Measurements from ENCODE around the gene TOLLIP.
"Not testable (repeated sequence)": the region's sequence is repeated elsewhere in the genome, so short reads cannot be mapped to it uniquely, and the experiment has no call there.

TOLLIP gene

DNA sequence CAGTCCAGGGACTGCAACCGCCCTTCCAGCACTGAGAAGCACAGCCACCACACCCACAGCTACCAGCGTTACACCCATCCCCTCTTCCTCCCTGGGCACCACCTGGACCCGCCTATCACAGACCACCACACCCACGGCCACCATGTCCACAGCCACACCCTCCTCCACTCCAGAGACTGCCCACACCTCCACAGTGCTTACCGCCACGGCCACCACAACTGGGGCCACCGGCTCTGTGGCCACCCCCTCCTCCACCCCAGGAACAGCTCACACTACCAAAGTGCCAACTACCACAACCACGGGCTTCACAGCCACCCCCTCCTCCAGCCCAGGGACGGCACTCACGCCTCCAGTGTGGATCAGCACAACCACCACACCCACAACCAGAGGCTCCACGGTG lies 66.7 kb downstream of the TOLLIP start:
- DNase-seq, result not testable (repeated sequence)

DNA sequence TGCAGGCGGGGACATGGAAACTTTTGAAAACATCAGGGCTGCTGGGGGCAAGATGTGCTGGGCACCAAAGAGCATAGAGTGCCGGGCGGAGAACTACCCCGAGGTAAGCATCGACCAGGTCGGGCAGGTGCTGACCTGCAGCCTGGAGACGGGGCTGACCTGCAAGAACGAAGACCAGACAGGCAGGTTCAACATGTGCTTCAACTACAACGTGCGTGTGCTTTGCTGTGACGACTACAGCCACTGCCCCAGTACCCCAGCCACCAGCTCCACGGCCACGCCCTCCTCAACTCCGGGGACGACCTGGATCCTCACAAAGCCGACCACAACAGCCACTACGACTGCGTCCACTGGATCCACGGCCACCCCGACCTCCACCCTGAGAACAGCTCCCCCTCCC lies 67.1 kb downstream of the TOLLIP start:
- no peak for DNase-seq

DNA sequence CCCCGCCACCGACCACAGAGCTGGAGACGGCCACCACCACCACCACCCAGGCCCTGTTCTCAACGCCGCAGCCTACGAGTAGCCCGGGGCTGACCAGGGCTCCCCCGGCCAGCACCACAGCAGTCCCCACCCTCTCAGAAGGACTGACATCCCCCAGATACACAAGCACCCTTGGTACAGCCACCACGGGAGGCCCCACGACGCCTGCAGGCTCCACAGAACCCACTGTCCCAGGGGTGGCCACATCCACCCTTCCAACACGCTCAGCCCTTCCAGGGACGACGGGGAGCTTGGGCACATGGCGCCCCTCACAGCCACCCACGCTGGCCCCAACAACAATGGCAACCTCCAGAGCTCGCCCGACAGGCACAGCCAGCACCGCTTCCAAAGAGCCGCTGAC lies 67.7 kb downstream of the TOLLIP start:
- no peak for DNase-seq

DNA sequence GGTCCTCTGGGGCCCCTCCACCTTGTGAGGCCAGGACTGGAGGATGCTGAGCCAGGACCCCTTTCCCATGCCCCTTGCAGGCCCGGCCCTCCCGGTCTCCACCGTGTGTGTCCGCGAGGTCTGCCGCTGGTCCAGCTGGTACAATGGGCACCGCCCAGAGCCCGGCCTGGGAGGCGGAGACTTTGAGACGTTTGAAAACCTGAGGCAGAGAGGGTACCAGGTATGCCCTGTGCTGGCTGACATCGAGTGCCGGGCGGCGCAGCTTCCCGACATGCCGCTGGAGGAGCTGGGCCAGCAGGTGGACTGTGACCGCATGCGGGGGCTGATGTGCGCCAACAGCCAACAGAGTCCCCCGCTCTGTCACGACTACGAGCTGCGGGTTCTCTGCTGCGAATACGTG lies 68.7 kb downstream of the TOLLIP start:
- no peak for DNase-seq

DNA sequence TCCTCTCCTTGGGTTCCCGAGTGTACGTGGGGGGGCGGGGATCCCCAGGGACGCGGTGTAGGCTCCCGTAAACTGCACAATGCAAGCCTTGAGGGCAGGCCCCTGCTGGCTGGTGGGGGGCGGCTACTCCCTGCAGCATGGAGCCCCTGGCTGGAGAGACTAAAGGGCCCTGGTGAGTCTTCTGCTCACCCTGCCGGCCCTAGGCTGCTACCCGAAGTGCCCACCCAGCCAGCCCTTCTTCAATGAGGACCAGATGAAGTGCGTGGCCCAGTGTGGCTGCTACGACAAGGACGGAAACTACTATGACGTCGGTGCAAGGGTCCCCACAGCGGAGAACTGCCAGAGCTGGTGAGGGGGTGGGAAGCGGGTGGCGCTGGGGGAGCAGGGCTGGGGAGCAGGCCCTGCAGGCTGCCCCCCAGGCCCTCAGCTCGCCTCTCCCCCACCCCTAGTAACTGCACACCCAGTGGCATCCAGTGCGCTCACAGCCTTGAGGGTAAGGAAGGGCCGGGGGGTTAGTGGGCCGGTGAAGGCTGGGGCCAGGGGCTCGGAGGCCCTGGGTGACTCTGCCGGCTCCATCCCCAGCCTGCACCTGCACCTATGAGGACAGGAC lies 69.7 kb downstream of the TOLLIP start:
- DNase-seq, result no peak

GRCh38 chr11:1238767-1239595 lies 70.5 kb downstream of the TOLLIP start:
- DNase-seq, result no peak

DNA sequence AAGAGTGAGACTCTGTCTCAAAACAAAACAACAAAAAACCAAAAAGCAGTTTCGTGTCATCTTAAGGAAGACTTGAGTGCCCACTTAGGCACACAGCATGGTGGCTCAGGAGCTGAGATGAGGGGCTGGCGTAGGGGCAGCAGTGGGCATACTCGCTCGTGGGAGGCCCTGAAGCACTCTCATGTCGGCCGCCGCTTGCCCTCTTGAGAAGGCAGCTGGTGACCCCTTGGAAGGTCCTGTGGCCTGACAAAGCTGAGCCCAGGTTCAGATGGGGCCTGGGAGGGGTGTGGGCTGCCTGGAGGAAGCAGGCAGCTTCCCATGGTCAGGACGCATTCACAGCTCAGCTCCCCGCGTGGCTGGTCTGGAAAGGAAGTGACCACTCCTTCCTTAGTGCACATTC lies 71.6 kb downstream of the TOLLIP start:
- no peak for DNase-seq

DNA sequence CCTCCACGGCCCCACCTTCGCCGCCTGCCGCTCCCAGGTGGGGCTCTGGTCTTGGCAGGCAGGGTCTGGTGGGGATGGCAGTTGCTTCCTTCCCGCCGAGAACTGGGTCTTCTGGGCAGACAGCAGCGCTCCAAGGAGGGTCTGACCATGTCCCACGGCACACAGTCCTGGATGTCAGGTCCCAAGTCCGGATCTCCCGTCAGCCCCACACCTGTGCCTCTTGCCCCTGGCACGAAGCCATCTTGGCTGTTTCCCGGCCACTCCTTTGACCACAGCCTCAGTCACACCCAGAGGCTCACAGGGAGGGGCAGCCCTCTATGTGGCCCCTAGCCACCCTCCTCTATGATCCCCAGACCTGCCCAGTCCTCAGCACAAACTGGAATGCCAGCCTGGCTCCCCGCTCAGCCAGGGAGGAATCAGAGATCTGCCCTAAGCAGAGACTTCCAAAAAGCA lies 72.3 kb downstream of the TOLLIP start:
- DNase-seq, result no peak

DNA sequence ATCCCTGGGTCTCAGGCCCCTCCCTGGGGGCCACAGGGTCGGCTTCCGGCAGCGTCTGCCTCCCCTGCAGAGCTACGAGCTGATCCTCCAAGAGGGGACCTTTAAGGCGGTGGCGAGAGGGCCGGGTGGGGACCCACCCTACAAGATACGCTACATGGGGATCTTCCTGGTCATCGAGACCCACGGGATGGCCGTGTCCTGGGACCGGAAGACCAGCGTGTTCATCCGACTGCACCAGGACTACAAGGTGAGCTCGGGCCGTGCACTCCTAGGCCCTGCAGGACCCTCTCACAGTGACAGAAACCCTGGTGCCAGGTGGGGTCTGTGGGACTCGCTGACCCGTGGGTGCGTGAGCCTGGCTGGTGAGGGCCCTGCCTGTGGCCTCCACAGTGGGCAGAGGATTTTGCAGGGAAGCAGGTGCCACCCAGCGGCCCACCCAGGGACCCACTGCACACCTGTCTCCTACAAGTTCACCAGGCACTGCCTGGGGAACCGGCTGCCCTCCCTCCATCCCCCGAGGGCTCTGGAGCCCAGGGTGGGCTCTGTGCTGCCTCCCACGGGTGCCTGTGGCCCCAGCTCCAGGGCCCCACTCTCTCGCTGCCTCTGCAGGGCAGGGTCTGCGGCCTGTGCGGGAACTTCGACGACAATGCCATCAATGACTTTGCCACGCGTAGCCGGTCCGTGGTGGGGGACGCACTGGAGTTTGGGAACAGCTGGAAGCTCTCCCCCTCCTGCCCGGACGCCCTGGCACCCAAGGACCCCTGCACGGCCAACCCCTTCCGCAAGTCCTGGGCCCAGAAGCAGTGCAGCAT lies 72.9 kb downstream of the TOLLIP start:
- DNase-seq, result no peak

- no peak for DNase-seq
Observed at GRCh38 chr11:1235901-1236315, 73.5 kb downstream of the TOLLIP start.

DNA sequence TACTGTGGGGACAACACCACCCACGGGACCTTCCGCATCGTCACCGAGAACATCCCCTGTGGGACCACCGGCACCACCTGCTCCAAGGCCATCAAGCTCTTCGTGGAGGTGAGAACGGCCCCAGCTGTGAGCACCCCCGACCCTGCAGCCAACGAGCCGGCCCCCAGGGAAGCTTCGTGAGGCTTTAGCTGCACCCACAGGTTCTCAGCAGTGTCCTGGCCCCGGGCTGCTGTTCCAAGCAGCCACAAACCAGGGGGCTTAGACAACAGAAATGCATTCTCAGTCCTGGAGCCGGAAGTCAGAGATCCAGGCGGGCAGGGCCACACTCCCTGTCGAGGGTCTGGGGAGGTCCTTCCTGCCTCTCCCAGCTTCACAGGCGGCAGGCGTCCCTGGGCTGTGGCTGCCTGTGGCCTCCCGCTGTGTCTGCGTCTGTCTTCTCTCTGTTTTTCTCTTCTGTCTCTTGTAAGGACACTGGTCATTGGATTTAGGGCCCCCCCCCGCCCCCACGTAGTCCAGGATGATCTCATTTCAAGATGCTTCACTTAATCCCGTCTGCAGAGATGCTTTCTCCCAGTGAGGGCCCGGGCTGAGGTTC lies 74.0 kb downstream of the TOLLIP start:
- no peak for DNase-seq

DNA sequence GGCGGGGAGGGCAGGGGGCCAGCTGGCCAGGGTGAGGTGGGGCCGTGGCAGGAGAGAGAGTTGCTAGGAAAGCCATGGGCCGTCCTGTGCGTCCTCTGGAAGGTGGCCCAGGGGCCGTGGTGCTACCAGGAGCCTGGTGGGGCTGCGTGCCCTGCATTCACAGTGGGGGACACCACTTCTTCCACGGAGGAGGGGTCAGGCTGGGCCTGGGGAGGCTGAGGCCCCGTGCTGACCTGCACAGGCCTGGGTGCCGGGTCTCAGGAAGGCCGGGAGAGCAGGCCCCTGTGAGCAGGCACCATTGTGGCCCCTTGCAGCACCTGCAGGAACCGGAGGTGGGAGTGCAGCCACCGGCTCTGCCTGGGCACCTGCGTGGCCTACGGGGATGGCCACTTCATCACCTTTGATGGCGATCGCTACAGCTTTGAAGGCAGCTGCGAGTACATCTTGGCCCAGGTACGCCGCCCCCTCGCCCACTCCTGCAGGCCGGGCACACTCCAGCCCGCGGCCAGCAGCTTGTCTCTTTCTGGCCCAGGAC lies 74.6 kb downstream of the TOLLIP start:
- no peak for DNase-seq

GRCh38 chr11:1234054-1234720 lies 75.2 kb downstream of the TOLLIP start:
- DNase-seq, result no peak

GRCh38 chr11:1233351-1234053 lies 75.9 kb downstream of the TOLLIP start:
- DNase-seq, result no peak

DNA sequence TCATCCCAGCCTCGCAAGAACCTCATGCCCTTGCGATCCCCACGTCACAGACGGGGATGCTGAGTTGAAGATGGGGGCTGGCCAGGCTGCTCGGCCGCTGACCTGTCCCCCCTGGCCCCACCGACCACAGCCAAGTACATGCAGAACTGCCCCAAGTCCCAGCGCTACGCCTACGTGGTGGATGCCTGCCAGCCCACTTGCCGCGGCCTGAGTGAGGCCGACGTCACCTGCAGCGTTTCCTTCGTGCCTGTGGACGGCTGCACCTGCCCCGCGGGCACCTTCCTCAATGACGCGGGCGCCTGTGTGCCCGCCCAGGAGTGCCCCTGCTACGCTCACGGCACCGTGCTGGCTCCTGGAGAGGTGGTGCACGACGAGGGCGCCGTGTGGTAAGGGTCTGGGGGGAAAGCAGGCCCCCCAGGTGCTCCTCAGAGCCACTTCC lies 76.5 kb downstream of the TOLLIP start:
- DNase-seq, result no peak

DNA sequence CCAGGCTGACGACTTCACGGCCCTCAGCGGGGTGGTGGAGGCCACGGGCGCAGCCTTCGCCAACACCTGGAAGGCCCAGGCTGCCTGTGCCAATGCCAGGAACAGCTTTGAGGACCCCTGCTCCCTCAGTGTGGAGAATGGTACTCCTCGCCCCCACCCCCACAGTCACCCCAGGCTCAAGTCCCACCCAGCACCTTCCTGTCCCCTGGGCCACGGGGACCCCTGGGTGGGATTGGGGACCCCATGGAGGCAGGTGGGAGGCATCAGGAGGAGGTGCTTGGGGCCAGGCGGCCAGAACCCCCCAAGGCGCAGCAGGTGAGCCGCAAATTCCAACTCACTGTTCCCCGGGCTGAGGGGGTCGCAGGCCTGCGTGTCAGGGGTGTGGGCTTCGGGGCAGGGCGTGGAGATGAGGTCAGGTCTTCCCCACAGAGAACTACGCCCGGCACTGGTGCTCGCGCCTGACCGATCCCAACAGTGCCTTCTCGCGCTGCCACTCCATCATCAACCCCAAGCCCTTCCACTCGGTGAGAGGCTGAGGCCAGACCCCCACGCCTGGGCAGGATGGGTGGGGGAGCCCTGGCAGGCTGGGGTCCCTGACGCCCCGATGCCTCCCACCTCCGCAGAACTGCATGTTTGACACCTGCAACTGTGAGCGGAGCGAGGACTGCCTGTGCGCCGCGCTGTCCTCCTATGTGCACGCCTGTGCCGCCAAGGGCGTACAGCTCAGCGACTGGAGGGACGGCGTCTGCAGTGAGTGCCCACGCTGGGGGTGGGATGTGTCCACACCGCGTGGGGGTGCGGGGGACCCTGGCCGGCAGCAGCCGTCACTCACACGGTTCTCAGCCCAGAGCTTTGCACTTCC lies 77.2 kb downstream of the TOLLIP start:
- DNase-seq, result no peak

DNA sequence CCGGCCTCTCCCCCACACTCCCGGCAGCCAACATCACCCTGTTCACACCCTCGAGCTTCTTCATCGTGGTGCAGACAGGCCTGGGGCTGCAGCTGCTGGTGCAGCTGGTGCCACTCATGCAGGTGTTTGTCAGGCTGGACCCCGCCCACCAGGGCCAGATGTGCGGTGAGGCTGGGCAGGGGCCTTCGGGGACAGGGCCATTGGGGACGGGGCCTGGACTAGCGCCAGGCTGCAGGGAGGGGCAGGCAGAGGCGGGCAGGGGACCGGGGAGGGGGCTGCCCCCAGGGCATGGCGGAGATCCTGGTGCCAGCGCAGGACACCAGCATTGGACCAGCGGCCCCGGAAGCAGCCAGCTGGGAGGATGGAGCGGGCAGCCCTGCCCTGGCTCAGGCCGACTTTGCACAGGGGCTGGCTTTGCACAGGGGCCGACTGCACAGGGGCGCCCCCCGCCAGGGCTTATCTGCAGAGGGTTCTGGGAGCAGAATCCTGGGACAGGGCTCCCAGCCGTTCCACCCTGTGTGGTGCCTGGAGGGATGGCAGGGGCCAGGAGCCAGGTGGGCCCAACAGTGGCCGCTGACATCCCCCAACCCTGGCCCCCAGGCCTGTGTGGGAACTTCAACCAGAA lies 77.9 kb downstream of the TOLLIP start:
- no peak for DNase-seq

- DNase-seq, result no peak
Observed at GRCh38 chr11:1230456-1231395, 78.7 kb downstream of the TOLLIP start.

GRCh38 chr11:1230121-1230455 lies 79.3 kb downstream of the TOLLIP start:
- DNase-seq, result no peak
